K562 (cell line): Measurements from ENCODE around the gene LNX2. TPM values are rescaled to one million over a fixed set of nuclear protein-coding genes. Genes with fewer than 3 reads are reported as not detected.
A peak's percentile ranks its signal among the peaks of the same experiment; 100 is the strongest.

Experiments
- ATAC-seq: fragments of 200-7000 bp; cut with Tn5 transposase; 3 replicates; pipeline ENCODE4 v1.9.1; 2020; ENCODE audit warnings: moderate library complexity
- BruUV-seq: library from RNA; stranded (reverse); fragments of 400-500 nt; replicated peaks from 2 replicates; lab custom pipeline; 2021; lab: Mats Ljungman, UMichigan
- CTCF ChIA-PET: fragments of 300-600 bp; formaldehyde crosslinking; extraction: SDS; loops from one replicate; lab custom pipeline; 2021; ENCODE audit warnings: low intra/inter-chr PET ratio; lab: Yijun Ruan, JAX
- POLR2A ChIA-PET: fragments of 300-600, 350-650 bp; sonication (Branson Sonifier 250); formaldehyde crosslinking; extraction: SDS; loops from one replicate; lab custom pipeline; 2021; ENCODE audit warnings: antibody characterized with exemption, inconsistent platforms; lab: Yijun Ruan, JAX
- DNase-seq, 4 experiments: peaks; one replicate each; pipeline versions ENCODE4 v3.0.0 to v3.0.0-alpha.2; 2011 to 2018; ENCODE audit warnings: low spot score in 3 of 4, mixed read lengths in 3 of 4; ENCODE audit errors: extremely low read depth in 1 of 4
- FAIRE-seq: peaks from 2 replicates; lab custom pipeline; 2011; peaks lifted over from hg19 to GRCh38; lab: Jason Lieb, UNC
- H2AFZ ChIP-seq: 2 replicates; pipeline ENCODE4 v1.6.0; 2011; ENCODE audit warnings: low read depth, low read length, control low read depth, inconsistent platforms
- H3K27ac ChIP-seq: fragments of 200-600 bp; 3 replicates; pipeline ENCODE4 v1.8.0; 2011; ENCODE audit warnings: low read depth, mild to moderate bottlenecking, control low read depth, inconsistent platforms, low read length, moderate library complexity, mixed read lengths; ENCODE audit errors: extremely low read depth
- H3K27me3 ChIP-seq, 2 experiments: fragments of 300-600 bp in 1 of 2; 2 replicates in 1 of 2; 3 replicates in 1 of 2; pipeline versions ENCODE4 v1.6.0 to v1.8.0; 2011; ENCODE audit warnings: inconsistent platforms in 2 of 2, low read length in 2 of 2, mild to moderate bottlenecking in 1 of 2, mixed read lengths in 1 of 2, moderate library complexity in 1 of 2; ENCODE audit not compliant: control insufficient read depth in 2 of 2, insufficient read depth in 2 of 2
- H3K36me3 ChIP-seq: fragments of 300-600 bp; 3 replicates; pipeline ENCODE4 v1.8.0; 2011; ENCODE audit warnings: mild to moderate bottlenecking, low read length, inconsistent platforms; ENCODE audit not compliant: control insufficient read depth, insufficient read depth
- H3K4me1 ChIP-seq, 2 experiments: fragments of 200-600 bp in 1 of 2; replicated peaks in 1 of 2; 2 replicates in 1 of 2; 3 replicates in 1 of 2; pipeline versions ENCODE4 v1.5.1 to v1.8.0; 2011; ENCODE audit warnings: inconsistent platforms in 2 of 2, low read length in 2 of 2, mild to moderate bottlenecking in 1 of 2, mixed read lengths in 1 of 2, moderate library complexity in 1 of 2; ENCODE audit not compliant: control insufficient read depth in 2 of 2, insufficient read depth in 2 of 2
- H3K4me2 ChIP-seq: 2 replicates; pipeline ENCODE4 v1.6.1; 2011; ENCODE audit warnings: low read length, control low read depth, inconsistent platforms, mixed read lengths; ENCODE audit not compliant: insufficient read depth
- H3K4me3 ChIP-seq: fragments of 200-600 bp; sonication (generic), shearing (Covaris generic); 2 replicates; pipeline ENCODE4 v1.5.1; 2016; ENCODE audit warnings: control low read depth, inconsistent platforms
- H3K79me2 ChIP-seq: fragments of 200-600 bp; 3 replicates; pipeline ENCODE4 v1.8.0; 2011; ENCODE audit warnings: low read length, inconsistent platforms; ENCODE audit not compliant: control insufficient read depth, insufficient read depth
- H3K9ac ChIP-seq, 2 experiments: 2 replicates each; pipeline versions ENCODE4 v1.6.0 to v1.6.1; 2011; ENCODE audit warnings: low read depth in 2 of 2, low read length in 2 of 2, control low read depth in 1 of 2, inconsistent platforms in 1 of 2, mild to moderate bottlenecking in 1 of 2, mixed read lengths in 1 of 2; ENCODE audit not compliant: insufficient read depth in 1 of 2
- H3K9me1 ChIP-seq: one replicate; pipeline ENCODE4 v1.6.0; 2011; ENCODE audit warnings: inconsistent platforms, mild to moderate bottlenecking, low read length, moderate library complexity; ENCODE audit not compliant: control insufficient read depth, insufficient read depth
- H3K9me3 ChIP-seq: replicated peaks from 2 replicates; pipeline ENCODE4 v1.5.1; 2011; ENCODE audit warnings: low read depth, low read length, inconsistent platforms; ENCODE audit not compliant: control insufficient read depth, insufficient read depth
- H4K20me1 ChIP-seq: replicated peaks from 2 replicates; pipeline ENCODE4 v1.6.1; 2011; ENCODE audit warnings: low read length, inconsistent platforms, mixed read lengths; ENCODE audit not compliant: control insufficient read depth, insufficient read depth
- CHCHD3 ChIP-seq: fragments of 250-450 bp; sonication (Bioruptor Pico); IDR thresholded peaks from 2 replicates; pipeline ENCODE4 v2.1.2; 2022; ENCODE audit warnings: mild to moderate bottlenecking
- EWSR1 ChIP-seq: fragments of 450-650 bp; IDR thresholded peaks from 2 replicates; pipeline ENCODE4 v1.6.1; 2018; ENCODE audit warnings: borderline replicate concordance, mild to moderate bottlenecking, low read depth, moderate library complexity; ENCODE audit not compliant: partially characterized antibody
- HEY1 ChIP-seq: fragments of 250-450 bp; sonication (Bioruptor Pico); IDR thresholded peaks from 2 replicates; pipeline ENCODE4 v1.5.0; 2020; ENCODE audit warnings: mild to moderate bottlenecking, moderate library complexity, borderline replicate concordance
- MAFG ChIP-seq: fragments of 450-650 bp; conservative IDR thresholded peaks from 2 replicates; pipeline ENCODE4 v1.6.1; 2016; ENCODE audit warnings: missing genetic modification characterization, missing compliant biosample characterization
- TSC22D4 ChIP-seq: fragments of 450-650 bp; IDR thresholded peaks from 2 replicates; pipeline ENCODE4 v1.6.1; 2016; ENCODE audit warnings: missing genetic modification characterization, missing biosample characterization, control low read depth
- ZBTB2 ChIP-seq: fragments of 450-650 bp; IDR thresholded peaks from 2 replicates; pipeline ENCODE4 v1.6.1; 2016; ENCODE audit warnings: antibody characterized with exemption
- ZFP1 ChIP-seq: fragments of 450-650 bp; formaldehyde crosslinking; IDR thresholded peaks from 2 replicates; pipeline ENCODE4 v1.4.0; 2020; ENCODE audit warnings: mild to moderate bottlenecking, mixed read lengths
- ZNF316 ChIP-seq: fragments of 450-650 bp; IDR thresholded peaks from 2 replicates; pipeline ENCODE4 v1.6.1; 2016
- WGBS: fragments of 100-300 bp; shearing (Covaris generic); methylation state at CpG from one replicate; pipeline ENCODE4 v1.1.6; 2016; ENCODE audit warnings: low coverage, mixed read lengths; ENCODE audit not compliant: insufficient coverage; ENCODE audit errors: missing lambda C conversion rate; 5-methylcytosine and 5-hydroxymethylcytosine counted together
- in situ Hi-C: fragments of 300-500 bp; cut with MboI; formaldehyde crosslinking; loops from 4 replicates; pipeline ENCODE4 v1.15.0; 2018; ENCODE audit warnings: inconsistent platforms, mixed read lengths
- intact Hi-C: fragments of 100-400 bp; cut with micrococcal nuclease; formaldehyde crosslinking; loops from 2 replicates; pipeline ENCODE4 v1.14.2; 2022
- polyA plus RNA-seq, 8 experiments: library from polyadenylated mRNA; depleted of rRNA in 4 of 8; stranded (reverse) in 5 of 8; unstranded in 3 of 8; fragments of >200 nt; fragmentation: Nextera tagmentation in 2 of 8; fragmentation: Illumina TruSeq in 1 of 8; extraction: Ambion mirVana in 2 of 8; extraction: Trizol in 1 of 8; gene quantifications; 2 replicates each; pipeline versions ENCODE4 v1.2.1 to v1.2.3, GENCODE V29; 2011 to 2014; ENCODE audit warnings: inconsistent platforms in 1 of 8, missing spikeins in 1 of 8
- total RNA-seq, 7 experiments: library from RNA; depleted of rRNA in 6 of 7; stranded (reverse); fragments of >200 nt in 6 of 7; fragmentation: Illumina TruSeq in 2 of 7; extraction: Trizol in 2 of 7; gene quantifications; 2 replicates each; pipeline versions ENCODE4 v1.2.1 to v1.2.3, GENCODE V29; 2011 to 2021; ENCODE audit warnings: low replicate concordance in 1 of 7

Gene LNX2
- total and polyA plus RNA-seq, 9 of the 15 experiments (the other 6 are each of a cell fraction or from before 2014, with no cell fraction given), result 1.5 to 5.5 (median 4.0) TPM

GRCh38 chr13:27541386-27541785 is 78.9 kb downstream of the LNX2 start:
- ATAC-seq, result no peak
- BruUV-seq, result no TSS peak
- no peak overlapping the region for H3K4me3 ChIP-seq
- POLR2A ChIA-PET, result no interaction called here
- H3K4me1 ChIP-seq, result 0 out of 5 replicates have a peak, but pooled peaks cover 0 to 2% of the 10 kb centered on the region in 2 experiments
- no peaks in the 10 kb centered on the region for H3K79me2 ChIP-seq
- H3K9ac ChIP-seq, result no peak overlapping the region
- TF ChIP-seq EWSR1 (no peak), TSC22D4 (tag) (no peak), HEY1 (CRISPR knock-in tag) (no peak)
- no peak for FAIRE-seq
- H3K4me2 ChIP-seq, result no peak overlapping the region
- no peaks in the 10 kb centered on the region for H3K36me3 ChIP-seq
- CTCF ChIA-PET, result no interaction called here
- no peaks in the 10 kb centered on the region for H3K9me3 ChIP-seq
- intact Hi-C loops (no loop called here), in situ Hi-C loops (no loop called here)
- WGBS, result 52% methylated on average over 3 of the region's 3 CpGs
- DNase-seq, result no peak
- no peaks in the 10 kb centered on the region for H4K20me1 ChIP-seq
- no peak overlapping the region for H2AFZ ChIP-seq
- H3K27me3 ChIP-seq, result peaks cover 2 to 3% of the 10 kb centered on the region in 2 experiments; a peak in 4 of 5 replicates
- no peak overlapping the region for H3K27ac ChIP-seq
- H3K9me1 ChIP-seq, result no peaks in the 10 kb centered on the region

GRCh38 chr13:27536361-27537101 is 83.8 kb downstream of the LNX2 start:
- H3K4me1 ChIP-seq, result peaks cover 0 to 10% of the 10 kb centered on the region in 2 experiments; a peak in 4 of 5 replicates
- WGBS, result 10% methylated on average over 10 of the region's 10 CpGs
- in situ Hi-C loops, result no loop called here
- no peak overlapping the region; a peak in 1 of 4 replicates for H3K9ac ChIP-seq
- intact Hi-C loops, result no loop called here
- H3K79me2 ChIP-seq, result no peaks in the 10 kb centered on the region
- no peak overlapping the region for H3K4me2 ChIP-seq
- H3K36me3 ChIP-seq, result no peaks in the 10 kb centered on the region
- no peak overlapping the region for H3K4me3 ChIP-seq
- BruUV-seq, result no TSS peak
- no peaks in the 10 kb centered on the region for H4K20me1 ChIP-seq
- FAIRE-seq, result no peak
- H3K9me3 ChIP-seq, result no peaks in the 10 kb centered on the region
- DNase-seq, result no peak
- no peak for ATAC-seq
- no peak overlapping the region for H3K27ac ChIP-seq
- H2AFZ ChIP-seq, result no peak overlapping the region
- no peaks in the 10 kb centered on the region for H3K9me1 ChIP-seq
- ChIA-PET CTCF (interaction anchor here (0.6 kb wide), 1 partner anchor 410 kb away, joined by 3 read pairs; no protein-coding TSS in a partner anchor), POLR2A (interaction anchor here (0.6 kb wide), 1 partner anchor 276 kb away, joined by 3 read pairs; no protein-coding TSS in a partner anchor)
- peaks cover 2 to 6% of the 10 kb centered on the region in 2 experiments; a peak in 4 of 5 replicates for H3K27me3 ChIP-seq
- no peak for TF ChIP-seq ZFP1 (CRISPR knock-in tag)
- TF ChIP-seq ZBTB2, result no peak
- peak; percentile 23; the same call in 1 of the 2 replicates for TF ChIP-seq MAFG
- TF ChIP-seq CHCHD3, result no peak
- TF ChIP-seq ZNF316, result peak; percentile 64
